HG03439 (cell line): ENCODE data around the gene RIMS3.
"Not testable (repeated sequence)": the region's sequence is repeated elsewhere in the genome, so short reads cannot be mapped to it uniquely, and the experiment has no call there.

Experiments
- ATAC-seq: cut with Tn5 transposase; IDR thresholded peaks from one replicate; pipeline ENCODE4 v1.9.1; 2021; ENCODE audit warnings: mild to moderate bottlenecking, moderate library complexity; ENCODE audit not compliant: unreplicated experiment

RIMS3 gene

DNA sequence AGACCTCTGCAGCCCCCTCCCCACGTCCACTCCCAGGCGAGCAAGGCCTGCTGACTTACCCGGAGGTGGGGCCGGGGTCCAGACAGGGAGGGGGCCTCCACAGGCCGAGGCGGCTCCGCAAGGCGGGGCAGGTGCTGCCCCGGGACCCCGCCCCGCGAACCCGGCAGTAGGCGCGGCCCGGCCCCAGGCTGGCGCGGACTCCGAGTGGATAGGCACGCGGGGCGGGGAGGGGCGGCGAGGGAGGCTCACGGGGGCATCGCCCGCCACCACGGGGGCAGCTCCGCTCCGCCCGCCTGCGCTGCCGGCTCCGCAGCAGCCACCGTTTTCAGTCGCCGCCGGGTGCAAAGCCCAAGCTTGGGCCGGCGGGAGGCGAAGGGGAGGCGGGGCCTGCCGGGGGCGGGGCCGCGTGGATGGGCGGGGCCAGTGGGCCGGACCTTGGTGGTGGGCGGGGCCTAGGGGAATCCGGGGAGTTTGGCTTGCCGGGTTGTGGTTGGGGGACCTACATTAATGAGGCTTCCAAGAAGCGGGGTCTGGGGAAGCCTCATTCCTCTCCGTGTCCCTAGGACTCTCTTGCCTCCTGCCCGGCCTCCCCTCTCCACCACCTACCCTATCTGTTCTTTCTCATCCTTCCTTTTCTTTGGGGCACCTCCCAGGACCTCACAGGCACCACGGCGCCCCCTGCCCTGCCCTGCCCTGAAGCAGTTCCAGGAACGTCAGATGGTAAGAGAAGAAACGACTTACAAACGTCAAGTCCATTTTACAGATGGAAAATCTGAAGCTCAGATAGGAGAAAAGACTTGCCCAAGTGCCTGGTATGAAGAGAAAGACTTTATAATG lies at the start of gene RIMS3:
RIMS3 (minus strand) TSS at position 348 of the 837 bp plus-strand sequence. CDS start 23,757 bp downstream, outside the sequence.
- ATAC-seq: peak; percentile 72

DNA sequence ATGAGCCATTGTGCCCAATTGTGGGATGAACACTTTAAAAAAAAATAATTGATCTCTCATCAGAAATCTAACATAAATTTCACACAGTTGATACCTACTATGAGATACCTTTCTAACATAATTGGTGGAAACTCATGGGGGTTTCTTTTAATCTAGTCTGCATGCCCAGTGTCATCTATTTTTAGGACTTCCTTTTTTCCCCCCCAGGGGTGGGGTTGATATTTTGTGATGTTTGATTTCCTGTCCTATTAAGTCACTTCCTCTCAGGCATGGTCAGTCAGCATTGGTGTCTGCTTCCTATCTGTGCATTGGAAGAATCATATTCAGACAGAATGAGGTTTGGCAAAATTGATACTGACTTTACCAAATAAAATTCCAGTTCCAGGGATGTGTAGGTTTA lies 47.5 kb upstream of the RIMS3 start:
- ATAC-seq: no peak

DNA sequence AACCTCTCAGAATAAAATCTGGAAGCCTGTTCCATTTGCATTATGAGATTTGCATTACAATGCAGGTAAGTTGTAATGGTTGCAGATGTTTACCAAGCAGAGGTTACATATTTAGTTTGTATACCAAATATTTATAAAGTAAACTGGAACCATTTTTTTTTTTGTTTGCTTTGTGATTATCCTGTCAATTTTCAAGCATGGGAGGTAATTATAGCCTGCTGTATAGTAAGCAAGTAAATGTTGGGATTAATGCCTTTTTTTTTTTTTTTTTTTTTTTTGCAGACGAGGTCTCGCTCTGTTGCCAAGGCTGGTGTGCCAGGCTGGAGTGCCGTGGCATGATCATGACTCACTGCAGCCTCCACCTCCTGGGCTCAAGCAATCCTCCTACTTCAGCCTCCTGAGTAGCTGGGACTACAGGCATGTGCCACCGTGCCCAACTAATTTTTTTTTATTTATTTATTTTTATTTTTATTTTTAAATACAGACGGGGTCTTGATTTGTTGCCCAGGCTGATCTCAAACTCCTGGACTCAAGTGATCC lies 47.0 kb upstream of the RIMS3 start:
- no peak for ATAC-seq

DNA sequence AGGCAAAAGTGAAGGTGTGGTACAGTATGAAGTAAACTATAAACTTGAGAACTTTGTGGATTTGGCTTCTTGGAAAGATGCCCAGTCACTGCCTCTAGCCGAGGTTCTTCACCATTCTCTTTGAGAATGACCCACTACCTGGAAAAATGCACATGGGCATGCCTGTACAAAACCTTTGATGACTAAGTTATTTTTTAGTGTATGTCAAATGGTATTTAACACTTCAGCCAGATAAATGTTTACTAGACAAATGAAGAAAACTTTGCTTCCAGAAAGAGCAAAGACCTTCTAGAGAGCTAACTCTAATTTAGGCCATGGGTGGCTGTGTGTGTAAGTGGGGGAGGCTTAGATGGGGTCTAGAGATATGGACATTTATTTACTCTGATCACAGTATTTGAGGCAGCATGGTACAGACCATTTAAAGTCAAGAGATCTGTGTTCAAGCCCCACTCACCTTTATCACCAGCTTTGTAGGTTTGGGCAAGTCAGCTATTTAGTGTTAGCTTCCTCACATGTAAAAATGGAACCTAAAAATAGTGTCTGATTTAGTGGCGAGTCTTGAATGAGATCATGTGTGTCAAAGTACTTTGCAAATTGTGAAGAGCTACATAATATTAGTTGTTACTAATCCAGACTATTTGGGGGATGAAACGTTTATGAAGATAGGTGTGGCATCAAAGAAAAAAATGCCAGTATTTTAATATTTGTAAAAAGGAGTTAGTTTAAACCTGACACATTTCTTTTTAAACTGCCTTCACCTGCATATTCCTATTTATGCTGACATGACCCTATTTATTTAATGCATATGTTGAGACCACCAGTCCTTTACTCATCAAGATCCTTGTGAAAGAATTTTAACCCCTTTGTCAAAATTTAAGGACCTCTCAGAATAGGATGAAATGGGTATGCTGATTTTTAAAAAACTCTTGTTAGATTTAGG lies 46.3 kb upstream of the RIMS3 start:
- ATAC-seq: no peak

DNA sequence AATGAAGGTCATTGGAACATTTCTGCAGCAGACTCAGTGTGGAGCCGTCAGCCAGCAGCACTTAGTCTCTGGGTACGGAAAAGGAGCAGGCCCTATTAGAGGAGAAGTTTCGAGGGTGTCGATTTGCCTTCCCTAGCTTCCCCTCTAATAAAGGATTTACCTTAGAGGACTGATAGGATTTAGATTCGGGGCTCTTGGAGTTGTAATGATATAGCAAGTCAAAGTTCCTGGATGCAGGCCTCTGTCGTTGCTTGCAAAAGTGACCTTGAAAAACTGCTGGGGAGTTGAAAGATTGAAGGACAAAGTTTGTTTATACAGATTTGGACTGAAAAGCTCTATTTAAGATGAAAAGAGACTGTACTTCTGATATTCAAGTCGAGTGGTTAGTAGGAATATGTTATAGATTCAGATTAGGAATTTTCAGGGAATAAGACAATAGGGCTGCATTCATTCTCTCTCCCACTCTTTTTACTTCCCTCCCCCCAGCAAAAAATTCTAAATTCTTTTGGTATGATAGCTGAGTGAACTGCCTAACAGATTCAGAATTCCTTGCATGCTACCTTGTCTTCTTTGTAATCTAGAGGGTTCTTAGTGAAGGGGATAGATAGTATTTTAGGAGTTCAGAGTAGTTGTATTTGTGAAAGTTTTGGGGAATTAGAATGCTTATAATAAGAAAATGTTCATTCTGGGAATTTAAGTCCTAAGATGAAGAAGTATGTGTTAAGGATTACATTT lies 45.3 kb upstream of the RIMS3 start:
- ATAC-seq: no peak

DNA sequence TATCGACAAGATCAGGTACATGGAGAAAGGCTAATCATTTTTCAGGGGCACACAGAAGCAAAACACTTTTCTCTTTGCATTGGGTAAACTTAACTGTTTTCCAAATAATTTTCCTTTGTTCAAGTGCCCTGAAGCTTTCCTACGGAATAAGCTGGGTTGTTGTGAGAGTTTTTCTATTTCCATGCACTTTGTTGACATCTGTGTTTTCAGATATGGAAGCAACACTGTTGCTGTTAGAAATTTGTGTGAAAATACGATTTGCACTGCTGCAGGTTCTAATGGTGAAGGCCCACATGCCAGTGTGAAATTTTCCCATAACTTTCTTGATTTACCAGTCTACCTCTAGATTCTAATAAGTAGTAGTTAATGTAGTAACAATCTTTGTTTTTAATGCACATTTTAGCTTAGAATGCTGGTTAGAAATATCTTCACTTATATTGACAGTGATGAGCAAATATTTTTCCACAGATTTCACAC lies 44.4 kb upstream of the RIMS3 start:
- no peak for ATAC-seq

DNA sequence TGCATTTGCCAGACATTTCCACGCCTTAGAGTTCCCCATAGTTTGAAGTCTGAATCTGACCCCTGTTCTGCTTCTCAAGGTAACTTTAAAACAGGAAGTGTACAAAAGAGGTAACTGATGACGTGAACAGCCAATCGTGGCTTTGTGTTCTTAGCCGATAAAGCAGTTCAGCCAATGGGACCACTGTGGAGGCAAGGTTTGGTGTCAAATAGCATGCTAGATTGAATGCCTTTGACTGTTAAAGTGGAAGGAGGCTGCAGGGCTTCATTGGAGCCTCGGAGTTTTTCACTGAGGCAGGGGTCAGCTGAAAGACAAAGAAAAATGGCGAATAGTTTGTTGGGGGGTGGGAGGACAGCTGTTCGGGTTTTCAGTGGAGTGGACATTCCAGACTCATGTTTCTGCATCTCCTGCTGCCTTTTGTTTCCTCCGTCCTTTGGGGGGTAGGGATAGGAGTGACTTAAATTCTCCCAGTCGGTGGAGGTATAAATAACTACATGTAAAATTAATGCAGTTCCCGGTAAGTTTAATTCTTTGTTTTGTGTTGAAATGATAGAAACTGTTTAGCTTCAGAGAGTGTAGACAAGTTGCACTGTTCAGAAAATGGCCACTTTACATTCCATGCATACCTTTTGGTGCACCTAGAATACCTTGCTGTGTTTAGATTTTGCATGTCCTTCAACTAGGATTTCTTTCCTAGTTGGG lies 43.8 kb upstream of the RIMS3 start:
- peak; percentile 84 for ATAC-seq

DNA sequence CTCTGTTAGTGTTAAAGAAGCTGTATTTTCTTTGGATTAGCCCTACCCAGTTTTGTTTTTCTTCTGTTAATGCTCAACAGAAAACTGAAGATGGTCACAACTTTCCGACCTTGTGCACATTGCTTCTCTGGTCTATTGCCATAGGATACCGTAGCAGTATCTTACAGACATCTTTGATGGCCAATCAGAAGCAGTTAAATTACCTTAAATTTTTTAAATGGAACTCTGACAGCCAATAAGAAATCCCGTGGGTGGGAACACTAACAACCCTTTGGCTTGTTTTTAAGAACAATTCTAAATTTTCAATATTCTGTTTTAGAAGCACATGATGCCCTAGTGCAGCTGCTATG lies 43.2 kb upstream of the RIMS3 start:
- ATAC-seq: peak; percentile 57

DNA sequence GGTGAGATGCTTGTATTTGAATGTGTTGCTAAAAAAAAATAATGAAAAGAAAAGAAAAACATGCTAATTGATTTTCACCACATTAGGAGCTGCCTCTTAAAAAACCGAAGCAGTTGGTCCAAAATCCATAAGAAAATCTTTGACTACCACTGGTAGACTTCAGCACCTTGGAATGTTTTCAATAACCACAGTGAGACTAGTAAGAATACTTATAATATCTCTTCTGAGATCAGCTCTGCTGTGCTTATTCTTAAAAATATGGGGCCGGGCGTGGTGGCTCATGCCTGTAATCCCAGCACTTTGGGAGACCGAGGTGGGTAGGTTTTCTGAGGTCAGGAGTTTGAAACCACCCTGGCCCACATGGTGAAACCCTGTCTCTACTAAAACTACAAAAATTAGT lies 41.1 kb upstream of the RIMS3 start:
- ATAC-seq: no peak

DNA sequence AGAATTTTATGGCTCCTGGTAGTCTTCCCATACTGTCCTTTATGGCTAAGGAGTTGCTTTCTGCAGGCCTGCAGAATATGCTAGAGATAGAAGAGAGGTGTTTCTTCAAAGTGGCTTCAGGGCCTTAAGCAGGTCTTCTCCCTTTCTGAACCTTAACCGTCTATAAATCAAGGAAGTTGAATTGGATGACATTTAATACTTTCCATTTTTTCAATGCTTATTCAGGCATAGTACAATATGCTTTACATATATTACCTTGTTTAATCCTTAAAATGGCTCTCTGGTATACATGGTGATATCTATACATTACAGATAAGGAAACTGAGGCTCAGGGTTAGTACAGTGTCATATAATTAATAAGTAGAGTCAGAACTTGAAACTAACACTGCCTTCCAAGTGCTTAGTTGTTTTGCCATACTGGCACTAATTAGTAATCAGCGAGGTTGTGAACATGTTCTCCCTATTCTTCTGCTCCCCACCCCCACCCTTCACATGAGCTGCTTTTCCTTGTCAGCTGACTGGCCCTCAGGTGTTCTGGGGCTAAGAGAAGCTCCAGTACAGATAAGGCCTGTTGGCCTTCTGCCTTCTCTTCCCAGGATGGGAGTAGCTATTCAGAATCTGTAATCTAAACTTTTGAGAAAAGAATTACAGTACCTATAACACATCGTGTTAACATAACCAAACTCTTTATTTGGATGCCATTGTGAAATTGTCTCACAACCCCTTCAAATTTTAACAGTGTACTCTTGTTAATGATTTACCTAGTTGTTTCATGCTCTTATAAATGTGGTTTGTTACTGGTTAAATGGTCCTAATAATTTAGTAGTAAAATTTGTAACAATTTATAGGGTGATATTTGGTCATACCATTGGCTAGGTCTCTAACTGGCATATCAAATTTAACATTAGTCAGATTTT lies 39.6 kb upstream of the RIMS3 start:
- ATAC-seq: no peak

DNA sequence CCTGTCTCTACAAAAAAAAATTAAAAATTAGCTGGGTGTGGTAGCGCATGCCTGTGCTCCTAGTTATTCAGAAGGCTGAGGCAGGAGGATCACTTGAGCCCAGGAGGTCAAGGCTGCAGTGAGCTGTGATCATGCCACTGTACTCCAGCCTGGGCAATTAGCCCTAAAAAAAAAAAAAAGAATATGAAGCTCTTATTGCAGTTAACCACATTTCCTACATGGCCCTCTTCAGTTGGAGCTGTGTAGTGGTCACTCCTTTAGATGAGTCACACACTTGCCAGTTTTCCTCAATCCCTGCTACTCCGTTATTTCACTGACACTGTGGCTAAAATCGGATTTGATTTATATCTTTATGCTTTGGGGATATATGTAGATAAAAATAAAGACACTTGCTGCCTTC lies 37.8 kb upstream of the RIMS3 start:
- no peak for ATAC-seq

DNA sequence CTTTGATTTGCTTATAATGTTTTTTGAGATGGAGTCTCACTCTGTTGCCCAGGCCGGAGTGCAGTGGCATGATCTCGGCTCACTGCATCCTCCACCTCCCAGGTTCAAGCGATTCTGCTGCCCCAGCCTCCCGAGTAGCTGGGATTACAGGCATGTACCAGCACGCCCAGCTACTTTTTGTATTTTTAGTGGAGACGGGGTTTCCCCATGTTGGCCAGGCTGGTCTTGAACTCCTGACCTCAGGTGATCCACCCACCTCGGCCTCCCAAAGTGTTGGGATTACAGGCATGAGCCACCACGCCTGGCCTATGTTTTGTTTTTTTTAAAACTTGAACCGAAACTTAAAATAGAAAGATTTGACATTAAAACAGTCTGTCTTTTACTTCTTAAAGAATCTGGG lies 37.3 kb upstream of the RIMS3 start:
- ATAC-seq: not testable (repeated sequence)

DNA sequence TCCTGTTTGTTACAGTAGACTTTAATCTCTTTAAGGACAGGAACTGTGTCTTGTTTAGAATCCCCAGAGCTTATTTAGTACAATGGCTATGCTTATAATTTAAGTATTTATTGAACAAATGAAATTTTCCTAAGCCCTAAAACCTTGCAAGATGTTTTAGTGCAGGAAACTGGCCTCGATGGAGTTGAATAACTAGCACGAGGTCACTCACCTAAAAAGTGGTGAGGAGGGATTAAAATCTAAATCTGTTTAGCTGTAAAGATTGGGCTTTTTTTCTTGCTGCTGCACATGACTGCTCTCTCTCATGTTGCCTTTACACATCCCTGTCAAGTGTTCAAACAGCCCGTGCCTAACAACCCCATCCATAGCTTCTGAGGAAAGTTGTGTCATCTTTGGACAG lies 36.2 kb upstream of the RIMS3 start:
- no peak for ATAC-seq

DNA sequence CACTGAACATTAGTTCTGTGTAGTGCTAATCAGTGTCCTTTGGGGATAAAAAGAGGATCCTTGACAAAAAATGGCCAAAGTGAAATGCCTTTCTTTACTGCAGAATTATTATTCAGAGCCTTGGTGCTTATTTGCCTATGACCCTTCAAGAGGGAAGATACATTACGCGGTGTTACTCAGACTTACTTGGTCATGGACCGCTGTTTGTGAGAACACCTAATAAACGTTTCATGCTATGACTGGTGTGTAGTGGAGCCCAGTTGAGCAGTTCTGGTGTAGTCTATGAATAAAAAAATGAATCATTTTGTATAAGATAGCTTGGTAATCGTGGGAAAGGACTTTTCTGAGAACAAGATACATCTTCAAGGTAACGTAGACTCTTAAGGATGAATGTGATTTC lies 34.3 kb upstream of the RIMS3 start:
- peak; percentile 49 for ATAC-seq

DNA sequence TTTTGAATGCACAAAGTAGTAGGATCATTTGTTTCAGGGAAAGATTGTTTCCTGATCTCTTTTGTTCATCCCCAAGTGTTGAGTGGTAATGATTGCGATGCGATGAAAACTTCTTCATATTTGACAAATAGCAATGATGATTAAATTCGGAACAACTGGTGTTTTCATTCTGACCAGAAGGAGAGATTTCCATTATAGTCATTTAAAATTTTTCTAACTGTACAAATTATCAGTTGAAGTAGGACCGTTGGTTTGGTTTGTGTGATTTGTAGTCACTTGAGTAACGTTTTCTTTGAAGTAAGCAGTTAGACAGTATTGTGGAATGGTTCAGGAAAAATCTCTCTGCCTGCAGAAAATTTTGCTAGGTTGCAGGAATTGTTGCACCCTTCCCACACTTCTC lies 32.0 kb upstream of the RIMS3 start:
- ATAC-seq: no peak

DNA sequence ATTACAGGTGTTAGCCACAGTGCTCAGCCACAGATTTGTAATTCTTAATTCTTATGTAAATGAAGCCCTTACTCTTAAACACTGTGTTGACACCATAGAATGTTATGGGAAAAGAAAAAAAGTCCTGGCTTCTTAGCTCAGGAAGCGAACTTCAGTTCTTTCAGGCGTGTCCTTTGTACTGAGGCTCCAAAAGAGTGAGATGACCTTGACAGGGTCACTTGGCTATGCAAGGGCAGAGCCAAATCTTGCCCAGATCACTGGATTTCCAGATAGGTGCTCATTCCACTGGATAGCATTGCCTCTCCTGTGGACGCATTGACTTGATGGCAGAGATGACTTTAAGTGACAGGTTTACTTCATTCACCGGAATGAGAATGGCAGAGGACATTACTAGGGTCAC lies 30.8 kb upstream of the RIMS3 start:
- ATAC-seq: no peak

DNA sequence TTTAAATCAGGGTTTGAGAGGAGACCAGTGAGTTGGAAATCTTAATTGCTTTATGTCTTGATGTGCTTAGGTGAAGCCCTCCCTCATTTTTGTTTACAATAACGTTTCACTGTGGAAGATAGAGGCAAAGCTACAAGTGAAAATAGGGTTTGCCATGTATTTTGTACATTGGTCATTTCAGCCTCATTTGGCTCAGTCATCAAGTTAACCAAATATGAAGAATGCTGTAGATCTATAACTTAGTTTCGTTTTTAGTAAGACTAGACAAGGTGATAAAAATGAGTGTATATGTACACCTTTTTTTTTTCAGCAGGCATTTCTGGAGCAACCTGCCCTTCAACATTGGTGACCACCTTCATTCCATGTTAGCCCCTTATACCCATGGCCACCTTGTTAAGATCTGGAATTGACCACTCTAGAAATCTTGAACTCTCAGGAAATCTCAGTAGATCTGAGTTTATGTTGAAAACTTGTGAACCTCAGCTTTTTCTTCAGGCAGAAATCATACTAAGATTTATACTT lies 28.9 kb upstream of the RIMS3 start:
- ATAC-seq: no peak

DNA sequence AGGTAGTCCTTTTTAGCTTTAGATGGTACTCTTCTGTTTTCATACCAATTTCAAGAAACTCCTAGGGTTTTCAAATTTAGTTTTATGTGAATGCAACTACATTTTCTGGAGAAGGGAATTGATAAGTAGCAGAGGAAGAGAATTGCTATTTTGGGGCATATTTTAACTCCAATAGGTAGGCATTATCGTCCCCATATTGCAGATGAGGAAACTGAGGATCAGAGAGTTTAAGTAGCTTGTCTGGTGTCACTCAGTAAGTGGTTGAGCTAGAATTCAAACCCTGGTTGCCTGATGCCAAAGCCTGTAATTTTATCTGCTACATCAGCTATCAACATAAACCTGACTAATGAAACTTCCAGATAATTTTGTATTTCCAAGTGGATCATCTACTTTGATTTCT lies 27.9 kb upstream of the RIMS3 start:
- no peak for ATAC-seq

DNA sequence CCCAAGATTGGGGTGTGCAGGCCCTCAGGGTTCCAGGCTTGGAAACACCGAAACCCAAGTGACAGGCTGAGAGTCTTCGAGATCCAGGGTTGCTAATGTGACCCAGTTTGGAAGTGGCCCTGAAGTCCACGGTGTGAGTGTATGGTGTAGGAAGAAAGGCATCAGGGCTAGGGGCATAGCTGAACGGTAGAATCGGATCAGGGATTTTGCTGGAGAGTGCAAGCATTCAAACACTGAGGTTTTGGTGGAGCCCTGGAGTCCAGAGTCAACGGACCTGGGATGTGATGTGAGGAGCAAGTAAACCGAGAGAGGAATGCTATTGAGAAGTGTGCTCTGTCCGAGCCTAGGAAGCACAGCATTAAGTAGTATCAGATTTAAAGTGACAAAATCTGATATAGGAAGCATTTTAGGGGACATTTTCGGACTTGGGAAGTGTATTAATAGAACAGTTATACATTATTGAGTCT lies 27.0 kb upstream of the RIMS3 start:
- ATAC-seq: peak; percentile 12
